ENCODE measurements around the gene SLC4A1. TPM values are rescaled to one million over a fixed set of nuclear protein-coding genes. Genes with fewer than 3 reads are reported as not detected.
A peak's percentile ranks its signal among the peaks of the same experiment; 100 is the strongest.

SLC4A1 gene
- total RNA-seq, 1 experiment from 2014 or later = not detected

- TF ChIP-seq ZNF532 (CRISPR knock-in tag; IDR thresholded peaks at IDR 0.05; ENCODE audit: borderline replicate concordance) (no peak), JAZF1 (CRISPR knock-in tag; IDR thresholded peaks at IDR 0.05) (no peak), ZNF263 (CRISPR knock-in tag; IDR thresholded peaks at IDR 0.05; ENCODE audit: low read depth) (0 out of 2 replicates have a peak, but pooled peaks have one; percentile 49), TEAD4 (CRISPR knock-in tag; IDR thresholded peaks at IDR 0.05) (no peak), HMGA2 (CRISPR knock-in tag; IDR thresholded peaks at IDR 0.05) (no peak), ETV6 (CRISPR knock-in tag; IDR thresholded peaks at IDR 0.05) (peak; percentile 96), IRF2 (CRISPR knock-in tag; IDR thresholded peaks at IDR 0.05; ENCODE audit: borderline replicate concordance, low read depth) (no peak), TEAD1 (CRISPR knock-in tag; IDR thresholded peaks at IDR 0.05) (peak; percentile 75), MYBL2 (CRISPR knock-in tag; IDR thresholded peaks at IDR 0.05) (peak; percentile 70), AFF4 (CRISPR knock-in tag; IDR thresholded peaks at IDR 0.05; ENCODE audit: borderline replicate concordance) (peak; percentile 78; the same call in 1 of the 2 replicates)
- TF ChIP-seq, protein P1, sequence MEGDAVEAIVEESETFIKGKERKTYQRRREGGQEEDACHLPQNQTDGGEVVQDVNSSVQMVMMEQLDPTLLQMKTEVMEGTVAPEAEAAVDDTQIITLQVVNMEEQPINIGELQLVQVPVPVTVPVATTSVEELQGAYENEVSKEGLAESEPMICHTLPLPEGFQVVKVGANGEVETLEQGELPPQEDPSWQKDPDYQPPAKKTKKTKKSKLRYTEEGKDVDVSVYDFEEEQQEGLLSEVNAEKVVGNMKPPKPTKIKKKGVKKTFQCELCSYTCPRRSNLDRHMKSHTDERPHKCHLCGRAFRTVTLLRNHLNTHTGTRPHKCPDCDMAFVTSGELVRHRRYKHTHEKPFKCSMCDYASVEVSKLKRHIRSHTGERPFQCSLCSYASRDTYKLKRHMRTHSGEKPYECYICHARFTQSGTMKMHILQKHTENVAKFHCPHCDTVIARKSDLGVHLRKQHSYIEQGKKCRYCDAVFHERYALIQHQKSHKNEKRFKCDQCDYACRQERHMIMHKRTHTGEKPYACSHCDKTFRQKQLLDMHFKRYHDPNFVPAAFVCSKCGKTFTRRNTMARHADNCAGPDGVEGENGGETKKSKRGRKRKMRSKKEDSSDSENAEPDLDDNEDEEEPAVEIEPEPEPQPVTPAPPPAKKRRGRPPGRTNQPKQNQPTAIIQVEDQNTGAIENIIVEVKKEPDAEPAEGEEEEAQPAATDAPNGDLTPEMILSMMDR (IDR thresholded peaks at IDR 0.05) = peak; percentile 95
- TF ChIP-seq, protein P2, sequence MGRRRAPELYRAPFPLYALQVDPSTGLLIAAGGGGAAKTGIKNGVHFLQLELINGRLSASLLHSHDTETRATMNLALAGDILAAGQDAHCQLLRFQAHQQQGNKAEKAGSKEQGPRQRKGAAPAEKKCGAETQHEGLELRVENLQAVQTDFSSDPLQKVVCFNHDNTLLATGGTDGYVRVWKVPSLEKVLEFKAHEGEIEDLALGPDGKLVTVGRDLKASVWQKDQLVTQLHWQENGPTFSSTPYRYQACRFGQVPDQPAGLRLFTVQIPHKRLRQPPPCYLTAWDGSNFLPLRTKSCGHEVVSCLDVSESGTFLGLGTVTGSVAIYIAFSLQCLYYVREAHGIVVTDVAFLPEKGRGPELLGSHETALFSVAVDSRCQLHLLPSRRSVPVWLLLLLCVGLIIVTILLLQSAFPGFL (CRISPR knock-in tag; IDR thresholded peaks at IDR 0.05; ENCODE audit: borderline replicate concordance) = no peak
Observed at GRCh38 chr17:44210342-44211192, 57.4 kb downstream of the SLC4A1 start (continued).

- ChIA-PET POLR2A (interaction anchor here (0.6 to 2.6 kb wide), 4 partner anchors 11 to 144 kb away, joined by 3 to 13 read pairs (median 4); partner anchors contain the start of gene RUNDC3A), CTCF (interaction anchor here (0.6 to 3.9 kb wide), 47 partner anchors 8 to 313 kb away, joined by 3 to 77 read pairs (median 6); partner anchors contain the start of genes ASB16, ATXN7L3, FAM171A2 and GRN)
- Mint-ChIP-seq H3K4me1 (peaks cover 21% of the 10 kb centered on the region), H3K9me3 (no peaks in the 10 kb centered on the region), H3K27ac (peak overlapping the region; percentile 42), H3K36me3 (peaks cover 43% of the 10 kb centered on the region), H3K27me3 (ENCODE audit: low read depth) (no peaks in the 10 kb centered on the region), H3K4me3 (no peak overlapping the region)
- DNase-seq (ENCODE audit: low spot score) (no peak), ATAC-seq (no peak)
- TF ChIP-seq, protein P3, sequence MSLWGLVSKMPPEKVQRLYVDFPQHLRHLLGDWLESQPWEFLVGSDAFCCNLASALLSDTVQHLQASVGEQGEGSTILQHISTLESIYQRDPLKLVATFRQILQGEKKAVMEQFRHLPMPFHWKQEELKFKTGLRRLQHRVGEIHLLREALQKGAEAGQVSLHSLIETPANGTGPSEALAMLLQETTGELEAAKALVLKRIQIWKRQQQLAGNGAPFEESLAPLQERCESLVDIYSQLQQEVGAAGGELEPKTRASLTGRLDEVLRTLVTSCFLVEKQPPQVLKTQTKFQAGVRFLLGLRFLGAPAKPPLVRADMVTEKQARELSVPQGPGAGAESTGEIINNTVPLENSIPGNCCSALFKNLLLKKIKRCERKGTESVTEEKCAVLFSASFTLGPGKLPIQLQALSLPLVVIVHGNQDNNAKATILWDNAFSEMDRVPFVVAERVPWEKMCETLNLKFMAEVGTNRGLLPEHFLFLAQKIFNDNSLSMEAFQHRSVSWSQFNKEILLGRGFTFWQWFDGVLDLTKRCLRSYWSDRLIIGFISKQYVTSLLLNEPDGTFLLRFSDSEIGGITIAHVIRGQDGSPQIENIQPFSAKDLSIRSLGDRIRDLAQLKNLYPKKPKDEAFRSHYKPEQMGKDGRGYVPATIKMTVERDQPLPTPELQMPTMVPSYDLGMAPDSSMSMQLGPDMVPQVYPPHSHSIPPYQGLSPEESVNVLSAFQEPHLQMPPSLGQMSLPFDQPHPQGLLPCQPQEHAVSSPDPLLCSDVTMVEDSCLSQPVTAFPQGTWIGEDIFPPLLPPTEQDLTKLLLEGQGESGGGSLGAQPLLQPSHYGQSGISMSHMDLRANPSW (CRISPR knock-in tag; conservative IDR thresholded peaks at IDR 0.05; ENCODE audit: low read depth) = no peak
- TF ChIP-seq OVOL2 (CRISPR knock-in tag; IDR thresholded peaks at IDR 0.05; ENCODE audit: borderline replicate concordance) = no peak
- no peak for TF ChIP-seq CBFB (CRISPR knock-in tag; IDR thresholded peaks at IDR 0.05; ENCODE audit: low read depth)
- no peak for TF ChIP-seq JAZF1 (CRISPR knock-in tag; IDR thresholded peaks at IDR 0.05)
- TF ChIP-seq, protein P4, sequence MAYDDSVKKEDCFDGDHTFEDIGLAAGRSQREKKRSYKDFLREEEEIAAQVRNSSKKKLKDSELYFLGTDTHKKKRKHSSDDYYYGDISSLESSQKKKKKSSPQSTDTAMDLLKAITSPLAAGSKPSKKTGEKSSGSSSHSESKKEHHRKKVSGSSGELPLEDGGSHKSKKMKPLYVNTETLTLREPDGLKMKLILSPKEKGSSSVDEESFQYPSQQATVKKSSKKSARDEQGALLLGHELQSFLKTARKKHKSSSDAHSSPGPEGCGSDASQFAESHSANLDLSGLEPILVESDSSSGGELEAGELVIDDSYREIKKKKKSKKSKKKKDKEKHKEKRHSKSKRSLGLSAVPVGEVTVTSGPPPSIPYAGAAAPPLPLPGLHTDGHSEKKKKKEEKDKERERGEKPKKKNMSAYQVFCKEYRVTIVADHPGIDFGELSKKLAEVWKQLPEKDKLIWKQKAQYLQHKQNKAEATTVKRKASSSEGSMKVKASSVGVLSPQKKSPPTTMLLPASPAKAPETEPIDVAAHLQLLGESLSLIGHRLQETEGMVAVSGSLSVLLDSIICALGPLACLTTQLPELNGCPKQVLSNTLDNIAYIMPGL (CRISPR knock-in tag; IDR thresholded peaks at IDR 0.05) = no peak
- no peak for TF ChIP-seq ATF3 (CRISPR knock-in tag; conservative IDR thresholded peaks at IDR 0.05)
Observed at GRCh38 chr17:44209786-44210341, 58.1 kb downstream of the SLC4A1 start.
